ENCODE results near the gene ICA1L.
A peak's percentile ranks its signal among the peaks of the same experiment; 100 is the strongest.

The ICA1L gene

GRCh38 chr2:202786842-202787241, 84.7 kb downstream of the ICA1L start:
- FAIRE-seq = no peak
- TF ChIP-seq POU2F2 (IDR thresholded peaks at IDR 0.05; ENCODE audit: low read depth, low read length) (no peak), POLR2AphosphoS5 (IDR thresholded peaks at IDR 0.05; ENCODE audit: low read depth, low read length) (no peak), SPI1 (IDR thresholded peaks at IDR 0.05; ENCODE audit: low read depth, low read length) (no peak), POLR2A (IDR thresholded peaks at IDR 0.05; ENCODE audit: low read depth, low read length) (no peak), TAF1 (IDR thresholded peaks at IDR 0.05; ENCODE audit: low read depth, low read length) (no peak), PAX5 (IDR thresholded peaks at IDR 0.05; ENCODE audit: insufficient read depth, low read length, severe bottlenecking) (no peak)
- DNase-seq (ENCODE audit: insufficient read length, low spot score) = no peak

DNA sequence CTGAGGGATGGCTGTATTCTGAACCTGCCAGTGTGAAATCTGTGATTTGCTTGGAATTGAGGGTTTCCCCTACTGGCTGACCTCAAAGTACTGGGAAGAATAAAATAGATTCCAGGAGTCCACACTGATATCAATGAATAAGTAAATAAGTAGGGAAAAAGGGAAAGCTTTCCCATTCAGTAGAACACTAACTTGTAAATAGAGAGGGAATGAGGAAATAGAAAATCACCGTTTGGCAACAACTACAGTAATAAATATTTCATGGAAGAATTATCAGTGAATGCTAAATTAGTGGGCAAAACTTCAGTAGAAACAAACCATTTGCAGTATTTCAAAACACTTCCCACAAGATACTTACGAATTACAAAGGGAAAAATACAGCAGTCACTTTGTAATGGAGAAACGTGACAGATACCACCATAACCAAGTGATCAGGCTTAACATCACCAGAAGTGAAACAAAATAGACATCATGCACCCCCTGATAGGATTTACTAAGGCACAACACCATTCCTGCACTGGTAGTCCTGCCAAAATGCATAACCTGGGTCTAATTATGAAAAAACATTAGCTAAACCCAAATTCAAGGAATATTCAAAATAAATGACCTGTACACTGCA, 88.5 kb downstream of the ICA1L start:
- TF ChIP-seq POLR2A (IDR thresholded peaks at IDR 0.05; ENCODE audit: low read depth, low read length) (no peak), POU2F2 (IDR thresholded peaks at IDR 0.05; ENCODE audit: low read depth, low read length) (no peak), POLR2AphosphoS5 (IDR thresholded peaks at IDR 0.05; ENCODE audit: low read depth, low read length) (no peak), PAX5 (IDR thresholded peaks at IDR 0.05; ENCODE audit: insufficient read depth, low read length, severe bottlenecking) (no peak), SPI1 (IDR thresholded peaks at IDR 0.05; ENCODE audit: low read depth, low read length) (no peak), TAF1 (IDR thresholded peaks at IDR 0.05; ENCODE audit: low read depth, low read length) (no peak)
- no peak for DNase-seq (ENCODE audit: insufficient read length, low spot score)
- FAIRE-seq = peak; percentile 28

- no peak for TF ChIP-seq TAF1 (IDR thresholded peaks at IDR 0.05; ENCODE audit: low read depth, low read length)
- TF ChIP-seq SPI1 (IDR thresholded peaks at IDR 0.05; ENCODE audit: low read depth, low read length) = 0 out of 2 replicates have a peak, but pooled peaks have one; percentile 11
- FAIRE-seq = peak; percentile 65
- DNase-seq (ENCODE audit: insufficient read length, low spot score) = peak; percentile 17
Measured at GRCh38 chr2:202780514-202781021, 91.0 kb downstream of the ICA1L start.

GRCh38 chr2:202778217-202778616, 93.3 kb downstream of the ICA1L start:
- peak; percentile 5 for FAIRE-seq
- TF ChIP-seq POLR2AphosphoS5 (IDR thresholded peaks at IDR 0.05; ENCODE audit: low read depth, low read length) = no peak
- no peak for TF ChIP-seq POLR2A (IDR thresholded peaks at IDR 0.05; ENCODE audit: low read depth, low read length)
- no peak for TF ChIP-seq SPI1 (IDR thresholded peaks at IDR 0.05; ENCODE audit: low read depth, low read length)
- no peak for TF ChIP-seq PAX5 (IDR thresholded peaks at IDR 0.05; ENCODE audit: insufficient read depth, low read length, severe bottlenecking)
- TF ChIP-seq TAF1 (IDR thresholded peaks at IDR 0.05; ENCODE audit: low read depth, low read length) = no peak
- TF ChIP-seq POU2F2 (IDR thresholded peaks at IDR 0.05; ENCODE audit: low read depth, low read length) = no peak
- DNase-seq (ENCODE audit: insufficient read length, low spot score) = no peak

- FAIRE-seq (no peak), DNase-seq (ENCODE audit: insufficient read length, low spot score) (no peak)
- TF ChIP-seq POLR2A (IDR thresholded peaks at IDR 0.05; ENCODE audit: low read depth, low read length) (no peak), PAX5 (IDR thresholded peaks at IDR 0.05; ENCODE audit: insufficient read depth, low read length, severe bottlenecking) (no peak), POU2F2 (IDR thresholded peaks at IDR 0.05; ENCODE audit: low read depth, low read length) (no peak), POLR2AphosphoS5 (IDR thresholded peaks at IDR 0.05; ENCODE audit: low read depth, low read length) (no peak), TAF1 (IDR thresholded peaks at IDR 0.05; ENCODE audit: low read depth, low read length) (no peak), SPI1 (IDR thresholded peaks at IDR 0.05; ENCODE audit: low read depth, low read length) (no peak)
Measured at GRCh38 chr2:202774104-202774503, 97.5 kb downstream of the ICA1L start.

GRCh38 chr2:202773301-202773973, 98.1 kb downstream of the ICA1L start:
- no peak for FAIRE-seq
- TF ChIP-seq SPI1 (IDR thresholded peaks at IDR 0.05; ENCODE audit: low read depth, low read length) (no peak), TAF1 (IDR thresholded peaks at IDR 0.05; ENCODE audit: low read depth, low read length) (no peak), POLR2AphosphoS5 (IDR thresholded peaks at IDR 0.05; ENCODE audit: low read depth, low read length) (no peak), POU2F2 (IDR thresholded peaks at IDR 0.05; ENCODE audit: low read depth, low read length) (no peak), PAX5 (IDR thresholded peaks at IDR 0.05; ENCODE audit: insufficient read depth, low read length, severe bottlenecking) (no peak), POLR2A (IDR thresholded peaks at IDR 0.05; ENCODE audit: low read depth, low read length) (no peak)

GRCh38 chr2:202771741-202772460, 99.7 kb downstream of the ICA1L start:
- TF ChIP-seq POLR2A (IDR thresholded peaks at IDR 0.05; ENCODE audit: low read depth, low read length) = no peak
- TF ChIP-seq POU2F2 (IDR thresholded peaks at IDR 0.05; ENCODE audit: low read depth, low read length) = no peak
- no peak for TF ChIP-seq SPI1 (IDR thresholded peaks at IDR 0.05; ENCODE audit: low read depth, low read length)
- no peak for TF ChIP-seq PAX5 (IDR thresholded peaks at IDR 0.05; ENCODE audit: insufficient read depth, low read length, severe bottlenecking)
- no peak for TF ChIP-seq TAF1 (IDR thresholded peaks at IDR 0.05; ENCODE audit: low read depth, low read length)
- no peak for TF ChIP-seq POLR2AphosphoS5 (IDR thresholded peaks at IDR 0.05; ENCODE audit: low read depth, low read length)
- no peak for DNase-seq (ENCODE audit: insufficient read length, low spot score)
- no peak for FAIRE-seq

More at GRCh38 chr2:202773301-202773973, 98.1 kb downstream of the ICA1L start:
- no peak for DNase-seq (ENCODE audit: insufficient read length, low spot score)

- TF ChIP-seq SPI1 (IDR thresholded peaks at IDR 0.05; ENCODE audit: low read depth, low read length) = no peak
- no peak for TF ChIP-seq POLR2AphosphoS5 (IDR thresholded peaks at IDR 0.05; ENCODE audit: low read depth, low read length)
- TF ChIP-seq PAX5 (IDR thresholded peaks at IDR 0.05; ENCODE audit: insufficient read depth, low read length, severe bottlenecking) = no peak
- no peak for TF ChIP-seq POU2F2 (IDR thresholded peaks at IDR 0.05; ENCODE audit: low read depth, low read length)
- no peak for TF ChIP-seq POLR2A (IDR thresholded peaks at IDR 0.05; ENCODE audit: low read depth, low read length)
- TF ChIP-seq TAF1 (IDR thresholded peaks at IDR 0.05; ENCODE audit: low read depth, low read length) = no peak
- FAIRE-seq (no peak), DNase-seq (ENCODE audit: insufficient read length, low spot score) (no peak)
Measured at GRCh38 chr2:202771336-202771735, 100.2 kb downstream of the ICA1L start.

- DNase-seq (ENCODE audit: insufficient read length, low spot score) (no peak), FAIRE-seq (no peak)
- TF ChIP-seq TAF1 (IDR thresholded peaks at IDR 0.05; ENCODE audit: low read depth, low read length) (no peak), POLR2A (IDR thresholded peaks at IDR 0.05; ENCODE audit: low read depth, low read length) (no peak), POLR2AphosphoS5 (IDR thresholded peaks at IDR 0.05; ENCODE audit: low read depth, low read length) (no peak), SPI1 (IDR thresholded peaks at IDR 0.05; ENCODE audit: low read depth, low read length) (no peak)
Measured at GRCh38 chr2:202769201-202769600, 102.4 kb downstream of the ICA1L start.

Measured in GM12891 (cell line).